ENCODE data around the gene DDB1. TPM values are rescaled to one million over a fixed set of nuclear protein-coding genes. Genes with fewer than 3 reads are reported as not detected.

DDB1 gene
- total RNA-seq, 1 donor from 2014 or later, result 128 TPM

Other genes with a start within 250 kb of the DDB1 start
- gene CD5, start 230.6 kb downstream of the DDB1 start, total RNA-seq, result 0.30 TPM
- 15.8 TPM for gene VPS37C, start 171.7 kb downstream of the DDB1 start, total RNA-seq
- gene PGA3, start 129.6 kb downstream of the DDB1 start, total RNA-seq, result 0.19 TPM
- 1.3 TPM for gene PGA4, start 110.8 kb downstream of the DDB1 start, total RNA-seq
- not detected for gene PGA5, start 91.9 kb downstream of the DDB1 start, total RNA-seq
- gene VWCE, start 37.8 kb downstream of the DDB1 start, total RNA-seq, result 0.77 TPM
- gene TKFC, start 123 bp upstream of the DDB1 start, total RNA-seq, result 17.8 TPM
- 10.5 TPM for gene CYB561A3, start 28.8 kb upstream of the DDB1 start, total RNA-seq
- gene TMEM138, start 29.3 kb upstream of the DDB1 start, total RNA-seq, result 20.9 TPM
- 4.9 TPM for gene TMEM216, start 59.5 kb upstream of the DDB1 start, total RNA-seq
- gene CPSF7, start 96.9 kb upstream of the DDB1 start, total RNA-seq, result 39.9 TPM
- 38.1 TPM for gene SDHAF2, start 97.0 kb upstream of the DDB1 start, total RNA-seq
- 0.88 TPM for gene LRRC10B, start 175.6 kb upstream of the DDB1 start, total RNA-seq
- 18.9 TPM for gene SYT7, start 248.0 kb upstream of the DDB1 start, total RNA-seq

All from left ventricle myocardium inferior (tissue), 1 donor.